GM10248 (cell line): ENCODE results near the gene TECPR1.

Source experiments
- CTCF ChIA-PET: fragments of 300-600 bp; sonication (Branson Sonifier 250); formaldehyde crosslinking; extraction: SDS; loops from one replicate; lab custom pipeline; 2021; ENCODE audit warnings: antibody characterized with exemption; lab: Yijun Ruan, JAX
- POLR2A ChIA-PET: fragments of 350-650 bp; sonication (Branson Sonifier 250); formaldehyde crosslinking; extraction: SDS; loops from one replicate; lab custom pipeline; 2020; ENCODE audit warnings: antibody characterized with exemption; lab: Yijun Ruan, JAX
- DNase-seq: peaks from one replicate; pipeline ENCODE4 v3.0.0; 2012; ENCODE audit errors: extremely low spot score
- CTCF ChIP-seq: IDR thresholded peaks from 2 replicates; pipeline ENCODE4 v1.5.1; 2012; ENCODE audit warnings: mild to moderate bottlenecking, low read depth; ENCODE audit errors: extremely low read depth, missing control alignments, control extremely low read depth

Gene TECPR1

GRCh38 chr7:98210513-98211220 lies 41.4 kb downstream of the TECPR1 start:
- no peak for DNase-seq
- no peak for TF ChIP-seq CTCF
- ChIA-PET CTCF (interaction anchor here (1.4 kb wide), 1 partner anchor 31 kb away, joined by 3 read pairs; no protein-coding TSS in a partner anchor), POLR2A (no interaction called here)

- peak; percentile 7 for DNase-seq
- ChIA-PET POLR2A (no interaction called here), CTCF (interaction anchor here (1.0 to 1.4 kb wide), 3 partner anchors 33 to 103 kb away, joined by 3 read pairs; no protein-coding TSS in a partner anchor)
- TF ChIP-seq CTCF = no peak
These were observed 42.7 kb downstream of the TECPR1 start for GRCh38 chr7:98209166-98209920.

GRCh38 chr7:98206451-98207330 lies 45.3 kb downstream of the TECPR1 start:
- no peak for TF ChIP-seq CTCF
- ChIA-PET POLR2A (no interaction called here), CTCF (interaction anchor here (1.4 kb wide), 1 partner anchor 37 kb away, joined by 3 read pairs; no protein-coding TSS in a partner anchor)
- no peak for DNase-seq

- DNase-seq = no peak
- CTCF ChIA-PET = interaction anchor here (1.4 kb wide), 1 partner anchor 36 kb away, joined by 3 read pairs; no protein-coding TSS in a partner anchor
- TF ChIP-seq CTCF = no peak
- POLR2A ChIA-PET = no interaction called here
These were observed 46.7 kb downstream of the TECPR1 start for GRCh38 chr7:98205162-98205845.

- ChIA-PET CTCF (no interaction called here), POLR2A (no interaction called here)
- DNase-seq = no peak
- TF ChIP-seq CTCF = no peak
These were observed 47.4 kb downstream of the TECPR1 start for GRCh38 chr7:98204670-98205069.
